Activated CD4-positive, alpha-beta memory T cell treated with anti-CD3 and anti-CD28 coated beads for 36 hours (primary cell): ENCODE results near the gene KCNH3. TPM values are rescaled to one million over a fixed set of nuclear protein-coding genes. Genes with fewer than 3 reads are reported as not detected.

Experiments used
- CTCF ChIA-PET: fragments of 350-600 bp; sonication (Branson Sonifier 250); formaldehyde crosslinking; loops from one replicate; lab custom pipeline; 2021; ENCODE audit warnings: antibody characterized with exemption, inconsistent platforms; lab: Charles Lee
- POLR2A ChIA-PET: fragments of 350-600 bp; sonication (Branson Sonifier 250); formaldehyde crosslinking; loops from one replicate; lab custom pipeline; 2021; ENCODE audit warnings: antibody characterized with exemption; lab: Charles Lee
- DNase-seq: peaks from one replicate; pipeline ENCODE4 v3.0.0-alpha.2; 2020
- H3K27ac Mint-ChIP-seq: one replicate; pipeline ENCODE4 v1.8.0; 2021; ENCODE audit warnings: mixed read lengths
- H3K27me3 Mint-ChIP-seq: one replicate; pipeline ENCODE4 v1.8.0; 2021; ENCODE audit warnings: mixed read lengths
- H3K36me3 Mint-ChIP-seq: one replicate; pipeline ENCODE4 v1.8.0; 2021; ENCODE audit warnings: mixed read lengths
- H3K4me1 Mint-ChIP-seq: one replicate; pipeline ENCODE4 v1.8.0; 2021; ENCODE audit warnings: low read depth, mixed read lengths
- H3K4me3 Mint-ChIP-seq: one replicate; pipeline ENCODE4 v1.8.0; 2021; ENCODE audit warnings: mild to moderate bottlenecking, mixed read lengths
- H3K9me3 Mint-ChIP-seq: one replicate; pipeline ENCODE4 v1.8.0; 2021; ENCODE audit warnings: mixed read lengths
- intact Hi-C: fragments of 100-400 bp; cut with micrococcal nuclease; formaldehyde crosslinking; loops from one replicate; pipeline ENCODE4 v1.15.1; 2023
- total RNA-seq, 2 experiments: library from RNA; stranded (reverse); gene quantifications; one replicate each; pipeline ENCODE4 v1.2.3, GENCODE V29; 2021

KCNH3 gene
- total RNA-seq, 2 experiments from 2014 or later: 1.2 to 1.3 TPM

GRCh38 chr12:49548822-49549648, 10.2 kb downstream of the KCNH3 start:
- Mint-ChIP-seq H3K36me3 (no peaks in the 10 kb centered on the region), H3K4me3 (peak overlapping the region; percentile 61), H3K27ac (no peak overlapping the region), H3K4me1 (peaks cover 9% of the 10 kb centered on the region), H3K27me3 (peaks cover 16% of the 10 kb centered on the region), H3K9me3 (no peaks in the 10 kb centered on the region)
- CTCF ChIA-PET: interaction anchor here (1.0 kb wide), 1 partner anchor 51 kb away, joined by 3 read pairs; no protein-coding TSS in a partner anchor
- intact Hi-C loops: no loop called here
- DNase-seq: peak; percentile 33
- POLR2A ChIA-PET: interaction anchor here (1.1 kb wide), 1 partner anchor 9 kb away, joined by 3 read pairs; no protein-coding TSS in a partner anchor

GRCh38 chr12:49549735-49550692, 11.2 kb downstream of the KCNH3 start:
- Mint-ChIP-seq H3K36me3 (no peaks in the 10 kb centered on the region), H3K9me3 (no peaks in the 10 kb centered on the region), H3K4me3 (no peak overlapping the region), H3K4me1 (peaks cover 9% of the 10 kb centered on the region), H3K27me3 (peaks cover 16% of the 10 kb centered on the region), H3K27ac (no peak overlapping the region)
- ChIA-PET CTCF (interaction anchor here (0.6 to 1.5 kb wide), 2 partner anchors 91 to 192 kb away, joined by 3 to 4 read pairs; no protein-coding TSS in a partner anchor), POLR2A (interaction anchor here (1.1 kb wide), 1 partner anchor 8 kb away, joined by 3 read pairs; no protein-coding TSS in a partner anchor)
- intact Hi-C loops: no loop called here
- DNase-seq: no peak

- Mint-ChIP-seq H3K4me1 (peaks cover 9% of the 10 kb centered on the region), H3K4me3 (no peak overlapping the region), H3K36me3 (no peaks in the 10 kb centered on the region), H3K27me3 (peaks cover 16% of the 10 kb centered on the region), H3K27ac (no peak overlapping the region), H3K9me3 (no peaks in the 10 kb centered on the region)
- DNase-seq: no peak
- ChIA-PET POLR2A (no interaction called here), CTCF (interaction anchor here (0.6 to 4.3 kb wide), 3 partner anchors 30 to 193 kb away, joined by 3 to 13 read pairs (median 4); no protein-coding TSS in a partner anchor)
- intact Hi-C loops: no loop called here
Measured at GRCh38 chr12:49550693-49551252, 11.9 kb downstream of the KCNH3 start.

- no peak for DNase-seq
- CTCF ChIA-PET: interaction anchor here (0.8 to 4.3 kb wide), 4 partner anchors 10 to 205 kb away, joined by 3 to 23 read pairs (median 8); partner anchors contain the start of gene DNAJC22
- Mint-ChIP-seq H3K27ac (no peak overlapping the region), H3K4me3 (no peak overlapping the region), H3K4me1 (peaks cover 9% of the 10 kb centered on the region), H3K36me3 (no peaks in the 10 kb centered on the region), H3K27me3 (peaks cover 16% of the 10 kb centered on the region), H3K9me3 (no peaks in the 10 kb centered on the region)
- POLR2A ChIA-PET: interaction anchor here (2.6 kb wide), 1 partner anchor 15 kb away, joined by 7 read pairs; the partner anchor contains the start of gene MCRS1
- intact Hi-C loops: no loop called here
Measured at GRCh38 chr12:49552014-49552413, 13.2 kb downstream of the KCNH3 start.

GRCh38 chr12:49552425-49552824, 13.6 kb downstream of the KCNH3 start:
- DNase-seq: no peak
- CTCF ChIA-PET: interaction anchor here (1.2 to 4.3 kb wide), 5 partner anchors 8 to 205 kb away, joined by 3 to 23 read pairs (median 8); no protein-coding TSS in a partner anchor
- H3K27ac Mint-ChIP-seq: no peak overlapping the region
- no peak overlapping the region for H3K4me3 Mint-ChIP-seq
- peaks cover 12% of the 10 kb centered on the region for H3K27me3 Mint-ChIP-seq
- intact Hi-C loops: no loop called here
- no peaks in the 10 kb centered on the region for H3K9me3 Mint-ChIP-seq
- POLR2A ChIA-PET: interaction anchor here (2.6 kb wide), 1 partner anchor 15 kb away, joined by 7 read pairs; the partner anchor contains the start of gene MCRS1
- no peaks in the 10 kb centered on the region for H3K36me3 Mint-ChIP-seq
- peaks cover 9% of the 10 kb centered on the region for H3K4me1 Mint-ChIP-seq

GRCh38 chr12:49552899-49553298, 14.1 kb downstream of the KCNH3 start:
- H3K27ac Mint-ChIP-seq: no peak overlapping the region
- H3K36me3 Mint-ChIP-seq: no peaks in the 10 kb centered on the region

GRCh38 chr12:49553512-49554088, 14.8 kb downstream of the KCNH3 start:
- H3K9me3 Mint-ChIP-seq: no peaks in the 10 kb centered on the region
- H3K4me1 Mint-ChIP-seq: peaks cover 3% of the 10 kb centered on the region
- no peak for DNase-seq
- ChIA-PET CTCF (interaction anchor here (0.6 to 4.3 kb wide), 9 partner anchors 9 to 234 kb away, joined by 3 to 23 read pairs (median 7); partner anchors contain the start of gene SPATS2), POLR2A (interaction anchor here (1.0 to 2.6 kb wide), 2 partner anchors 9 to 14 kb away, joined by 4 to 7 read pairs; partner anchors contain the start of gene MCRS1)
- H3K27me3 Mint-ChIP-seq: peaks cover 4% of the 10 kb centered on the region
- H3K27ac Mint-ChIP-seq: no peak overlapping the region
- H3K4me3 Mint-ChIP-seq: no peak overlapping the region
- peaks cover 2% of the 10 kb centered on the region for H3K36me3 Mint-ChIP-seq
- intact Hi-C loops: loop anchor here (1.0 kb wide), 1 partner anchor 195 kb away; no protein-coding TSS in a partner anchor

More at GRCh38 chr12:49552899-49553298, 14.1 kb downstream of the KCNH3 start:
- intact Hi-C loops: loop anchor here (1.0 kb wide), 1 partner anchor 195 kb away; no protein-coding TSS in a partner anchor
- peaks cover 9% of the 10 kb centered on the region for H3K27me3 Mint-ChIP-seq
- POLR2A ChIA-PET: interaction anchor here (2.6 kb wide), 1 partner anchor 14 kb away, joined by 7 read pairs; the partner anchor contains the start of gene MCRS1
- no peak overlapping the region for H3K4me3 Mint-ChIP-seq
- CTCF ChIA-PET: interaction anchor here (0.8 to 4.3 kb wide), 7 partner anchors 8 to 205 kb away, joined by 3 to 23 read pairs (median 7); no protein-coding TSS in a partner anchor
- peaks cover 9% of the 10 kb centered on the region for H3K4me1 Mint-ChIP-seq
- no peak for DNase-seq
- H3K9me3 Mint-ChIP-seq: no peaks in the 10 kb centered on the region

- Mint-ChIP-seq H3K4me3 (no peak overlapping the region), H3K36me3 (peaks cover 8% of the 10 kb centered on the region), H3K4me1 (no peaks in the 10 kb centered on the region), H3K27ac (no peak overlapping the region), H3K27me3 (peaks cover 1% of the 10 kb centered on the region), H3K9me3 (no peaks in the 10 kb centered on the region)
- POLR2A ChIA-PET: interaction anchor here (1.0 to 2.6 kb wide), 2 partner anchors 9 to 13 kb away, joined by 4 to 7 read pairs; partner anchors contain the start of gene MCRS1
- no peak for DNase-seq
- CTCF ChIA-PET: interaction anchor here (1.1 to 4.3 kb wide), 5 partner anchors 13 to 207 kb away, joined by 4 to 23 read pairs (median 8); no protein-coding TSS in a partner anchor
- intact Hi-C loops: no loop called here
Measured at GRCh38 chr12:49554266-49554665, 15.4 kb downstream of the KCNH3 start.

- CTCF ChIA-PET: interaction anchor here (3.8 kb wide), 1 partner anchor 197 kb away, joined by 23 read pairs; no protein-coding TSS in a partner anchor
- peaks cover 2% of the 10 kb centered on the region for H3K4me1 Mint-ChIP-seq
Measured at GRCh38 chr12:49555631-49556390, 17.0 kb downstream of the KCNH3 start.

More at GRCh38 chr12:49555631-49556390, 17.0 kb downstream of the KCNH3 start:
- Mint-ChIP-seq H3K27ac (no peak overlapping the region), H3K27me3 (peaks cover 1% of the 10 kb centered on the region), H3K9me3 (no peaks in the 10 kb centered on the region), H3K4me3 (no peak overlapping the region), H3K36me3 (peaks cover 11% of the 10 kb centered on the region)
- POLR2A ChIA-PET: no interaction called here
- no peak for DNase-seq
- intact Hi-C loops: no loop called here
